GM12801 (cell line): ENCODE results near the gene SH3GL1.

Experiments used
- CTCF ChIP-seq: IDR thresholded peaks from one replicate; pipeline ENCODE4 v1.5.1; 2011; ENCODE audit warnings: control low read depth; ENCODE audit not compliant: insufficient read length; ENCODE audit errors: extremely low read depth

SH3GL1 gene

GRCh38 chr19:4372165-4373012, 28.0 kb downstream of the SH3GL1 start:
- TF ChIP-seq CTCF = no peak

DNA sequence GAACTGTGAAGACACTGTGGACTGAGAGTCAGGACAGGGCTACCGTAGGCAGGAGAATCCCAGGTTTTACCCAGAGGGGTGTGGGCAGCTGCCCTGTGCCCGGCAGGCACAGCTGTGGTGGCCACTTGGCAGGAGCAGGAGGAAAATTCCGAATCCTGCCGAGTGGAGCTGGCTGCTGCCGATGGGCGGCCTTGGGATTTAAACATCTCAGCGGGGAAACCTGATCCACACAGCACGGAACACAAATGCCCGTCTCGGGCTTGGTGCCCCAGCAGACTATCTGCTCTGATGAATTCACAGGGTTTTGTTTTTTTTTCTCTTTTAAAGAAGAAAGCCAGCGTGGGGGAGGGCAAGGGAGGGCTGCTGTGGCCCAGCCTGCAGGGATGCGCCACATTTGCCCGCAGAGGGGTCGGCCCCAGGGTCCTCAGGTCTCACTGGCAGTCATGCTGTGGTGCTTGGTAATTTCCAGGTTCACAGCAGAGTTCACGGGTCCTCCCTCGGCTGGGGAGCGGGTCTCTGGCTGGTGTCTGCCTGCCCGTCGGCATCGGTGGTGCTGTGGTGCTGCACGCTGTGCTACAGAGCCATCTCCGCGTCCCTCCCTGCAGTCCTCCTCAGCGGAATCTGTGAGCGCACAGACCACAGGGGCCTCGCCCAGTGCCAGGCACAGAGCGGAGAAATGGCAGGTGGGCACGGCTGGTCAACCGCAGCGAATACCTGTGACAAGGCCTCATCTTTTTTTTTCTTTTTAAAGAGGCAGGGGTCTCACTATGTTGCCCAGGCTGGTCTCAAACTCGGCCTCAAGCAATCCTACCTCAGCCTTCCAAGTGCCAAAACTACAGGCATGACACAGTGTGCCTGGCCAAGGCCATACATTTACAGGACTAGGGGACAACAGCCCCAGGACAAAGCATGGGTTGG, 28.8 kb downstream of the SH3GL1 start:
- TF ChIP-seq CTCF = no peak

DNA sequence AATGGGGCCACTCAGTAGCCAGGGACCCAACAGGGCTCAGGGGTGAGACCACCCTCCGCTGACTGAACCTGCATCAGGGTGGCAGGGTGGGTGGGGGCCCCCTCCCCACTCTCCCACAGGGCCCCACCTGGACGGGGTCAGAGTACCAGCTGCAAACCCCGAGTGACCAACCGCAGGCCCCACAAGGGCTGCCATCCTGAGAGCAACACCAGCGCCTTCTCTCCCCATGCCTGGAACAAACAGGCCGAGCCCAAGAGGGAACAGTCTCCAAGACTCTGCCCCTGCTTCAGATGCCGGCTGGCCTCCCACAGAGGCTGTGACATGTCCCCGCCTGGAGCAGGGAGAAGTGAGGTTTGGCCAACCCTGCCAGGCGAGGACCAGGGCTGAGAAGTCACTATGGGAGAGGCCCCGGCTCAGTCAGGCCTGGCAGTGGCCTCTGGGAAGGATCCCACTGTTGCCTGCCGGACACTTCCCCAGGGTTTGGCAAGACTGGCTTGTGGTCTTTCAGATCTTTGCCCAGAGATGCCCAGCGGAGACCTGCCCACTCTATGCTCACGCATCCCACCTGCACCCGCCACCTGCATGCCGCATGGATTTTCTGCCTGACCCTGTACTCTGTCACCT, 29.8 kb downstream of the SH3GL1 start:
- no peak for TF ChIP-seq CTCF

DNA sequence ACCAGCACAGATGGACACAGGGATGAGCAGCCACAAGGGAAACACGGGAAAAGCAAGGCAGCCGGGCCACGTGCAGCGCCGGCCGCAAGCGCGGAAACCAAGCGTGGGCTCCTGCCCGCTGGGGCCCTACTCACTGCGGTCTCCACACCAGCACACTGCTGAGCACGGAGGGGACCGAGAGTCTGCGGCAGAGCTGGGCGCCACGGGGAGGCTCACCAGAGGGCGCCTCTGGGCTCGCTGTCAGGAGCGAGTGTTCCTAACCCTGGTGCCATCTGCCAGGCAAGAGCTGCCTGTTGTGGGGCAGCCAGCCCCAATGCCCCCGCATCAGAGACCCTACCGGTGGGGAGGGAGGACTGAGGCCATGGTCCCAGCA, 30.5 kb downstream of the SH3GL1 start:
- no peak for TF ChIP-seq CTCF

- TF ChIP-seq CTCF = no peak
Observed at GRCh38 chr19:4369109-4369887, 31.0 kb downstream of the SH3GL1 start.

GRCh38 chr19:4368128-4368820, 32.1 kb downstream of the SH3GL1 start:
- TF ChIP-seq CTCF = no peak
